Fibroblast of lung (primary cell): Measurements from ENCODE around the gene BAG3. TPM values are rescaled to one million over a fixed set of nuclear protein-coding genes. Genes with fewer than 3 reads are reported as not detected.
A peak's percentile ranks its signal among the peaks of the same experiment; 100 is the strongest.

Source experiments
- DNase-seq, 2 donors: peaks; one replicate each; pipeline versions ENCODE4 v3.0.0 to v3.0.0-alpha.2; 2010; ENCODE audit warnings: low read depth in 2 of 2
- H2AFZ ChIP-seq: 2 replicates; pipeline ENCODE4 v1.5.1; 2012; ENCODE audit warnings: low read length, control low read depth, inconsistent platforms
- H3K27ac ChIP-seq: 2 replicates; pipeline ENCODE4 v1.5.1; 2011; ENCODE audit warnings: low read length, control low read depth; ENCODE audit not compliant: insufficient read depth
- H3K27me3 ChIP-seq: 2 replicates; pipeline ENCODE4 v1.5.1; 2011; ENCODE audit warnings: mild to moderate bottlenecking, low read length; ENCODE audit not compliant: control insufficient read depth, insufficient read depth
- H3K36me3 ChIP-seq: 2 replicates; pipeline ENCODE4 v1.5.1; 2011; ENCODE audit warnings: low read length; ENCODE audit not compliant: control insufficient read depth, insufficient read depth
- H3K4me1 ChIP-seq: 2 replicates; pipeline ENCODE4 v1.5.1; 2011; ENCODE audit warnings: low read length; ENCODE audit not compliant: control insufficient read depth, insufficient read depth; ENCODE audit errors: extremely low read depth
- H3K4me2 ChIP-seq: 2 replicates; pipeline ENCODE4 v1.5.1; 2011; ENCODE audit warnings: low read length, control low read depth; ENCODE audit not compliant: insufficient read depth; ENCODE audit errors: extremely low read depth
- H3K4me3 ChIP-seq, 4 experiments: fragments of 200-600 bp in 1 of 4; sonication (generic) in 1 of 4; replicated peaks in 1 of 4; 2 replicates each; pipeline ENCODE4 v1.5.1; 2011 to 2016; ENCODE audit warnings: low read length in 4 of 4, low read depth in 3 of 4, mild to moderate bottlenecking in 3 of 4, control low read depth in 2 of 4, inconsistent platforms in 1 of 4, mixed read lengths in 1 of 4; ENCODE audit not compliant: insufficient read depth in 1 of 4; ENCODE audit errors: control extremely low read depth in 1 of 4
- H3K79me2 ChIP-seq: 2 replicates; pipeline ENCODE4 v1.5.1; 2012; ENCODE audit warnings: mild to moderate bottlenecking, low read length, inconsistent platforms; ENCODE audit not compliant: control insufficient read depth, insufficient read depth
- H3K9ac ChIP-seq: 2 replicates; pipeline ENCODE4 v1.5.1; 2011; ENCODE audit warnings: mild to moderate bottlenecking, low read length, control low read depth; ENCODE audit not compliant: insufficient read depth
- H3K9me3 ChIP-seq: 2 replicates; pipeline ENCODE4 v1.5.1; 2012; ENCODE audit warnings: low read depth, low read length; ENCODE audit not compliant: control insufficient read depth, insufficient read depth
- H4K20me1 ChIP-seq: 2 replicates; pipeline ENCODE4 v1.5.1; 2011; ENCODE audit warnings: low read length; ENCODE audit not compliant: control insufficient read depth, insufficient read depth; ENCODE audit errors: extremely low read depth
- EZH2 ChIP-seq: IDR thresholded peaks from 2 replicates; pipeline ENCODE4 v1.5.1; 2012; ENCODE audit warnings: low read length, control low read depth, mild to moderate bottlenecking; ENCODE audit errors: missing control alignments
- polyA plus RNA-seq, 2 donors: library from polyadenylated mRNA; depleted of rRNA in 1 of 2; stranded (reverse) in 1 of 2; unstranded in 1 of 2; fragments of >200 nt; gene quantifications; 2 replicates each; pipeline ENCODE4 v1.2.1, GENCODE V29; 2011 to 2012; ENCODE audit warnings: missing spikeins in 1 of 2
- total RNA-seq: library from RNA; depleted of rRNA; stranded (reverse); fragments of >200 nt; gene quantifications from 2 replicates; pipeline ENCODE4 v1.2.1, GENCODE V29; 2014
- TF ChIP-seq, protein P1 (sequence below), 2 donors: IDR thresholded peaks in 1 of 2; conservative IDR thresholded peaks in 1 of 2; 1 replicate in 1 of 2; 2 replicates in 1 of 2; pipeline ENCODE4 v1.5.1; 2011 to 2012; ENCODE audit warnings: low read length in 2 of 2, control low read depth in 1 of 2, inconsistent platforms in 1 of 2, low read depth in 1 of 2, mild to moderate bottlenecking in 1 of 2

BAG3 gene
- total and polyA plus RNA-seq, 2 donors (not counting 1 experiment from before 2014, with no cell fraction given): 8.4 to 20.0 TPM

DNA sequence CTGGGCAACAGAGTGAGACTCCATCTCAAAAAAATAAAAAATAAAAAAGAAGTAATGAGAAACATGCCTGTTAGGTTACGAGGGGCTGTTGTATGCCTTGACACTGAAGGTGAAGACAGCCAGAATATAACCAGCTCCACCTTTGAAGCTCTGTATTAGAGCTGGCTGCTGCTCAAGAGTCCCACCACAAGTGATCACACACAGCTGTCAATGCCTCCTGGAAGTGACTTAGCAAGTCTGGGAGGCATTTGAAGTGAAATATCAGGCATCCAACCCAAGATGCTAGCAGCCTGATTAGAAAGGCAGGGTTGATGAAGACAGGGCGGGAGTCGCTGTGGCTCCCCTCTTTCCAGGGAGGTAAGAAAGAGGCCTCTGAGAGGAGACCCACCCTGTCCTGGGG, 40.5 kb downstream of the BAG3 start:
- no peak overlapping the region for H3K9ac ChIP-seq
- DNase-seq: no peak
- no peaks in the 10 kb centered on the region for H3K36me3 ChIP-seq

DNA sequence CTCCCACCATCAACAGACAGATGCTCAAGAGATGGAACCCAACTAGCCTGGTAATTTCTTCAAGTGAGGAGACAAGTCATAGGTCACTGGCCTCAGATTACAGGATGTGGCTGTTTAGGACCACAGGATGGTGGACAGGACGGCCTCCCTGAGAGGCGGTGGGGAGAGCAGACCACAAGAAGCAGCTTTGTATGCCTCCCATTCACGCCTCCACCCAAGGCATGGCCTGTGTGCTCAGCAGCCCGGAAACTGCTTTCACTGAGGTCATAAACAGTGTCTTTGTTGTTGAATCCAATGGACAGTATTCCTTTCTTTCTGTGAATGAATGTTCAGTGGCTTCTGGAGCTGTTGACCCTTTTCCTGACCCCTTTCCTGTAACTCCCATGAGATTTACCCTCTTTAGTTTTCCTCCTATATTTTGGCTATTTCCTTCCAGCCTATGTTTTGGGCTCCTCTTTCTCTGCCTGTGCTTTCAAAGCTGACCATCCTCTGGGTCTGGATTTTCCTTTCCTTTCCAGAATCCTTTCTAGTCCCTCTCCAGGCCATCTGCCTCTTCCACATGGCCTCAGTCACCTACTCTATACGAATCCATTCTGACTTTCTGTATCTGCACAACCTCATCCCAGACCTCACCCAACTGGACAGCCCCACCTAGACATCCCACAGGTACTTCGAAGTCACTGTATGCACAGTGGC, 42.2 kb downstream of the BAG3 start:
- H3K4me1 ChIP-seq: no peaks in the 10 kb centered on the region
- peak in 1 of 2 donors; percentile 44 for DNase-seq
- no peak overlapping the region for H3K9ac ChIP-seq
- no peak overlapping the region for H3K27ac ChIP-seq
- TF ChIP-seq, protein P1, sequence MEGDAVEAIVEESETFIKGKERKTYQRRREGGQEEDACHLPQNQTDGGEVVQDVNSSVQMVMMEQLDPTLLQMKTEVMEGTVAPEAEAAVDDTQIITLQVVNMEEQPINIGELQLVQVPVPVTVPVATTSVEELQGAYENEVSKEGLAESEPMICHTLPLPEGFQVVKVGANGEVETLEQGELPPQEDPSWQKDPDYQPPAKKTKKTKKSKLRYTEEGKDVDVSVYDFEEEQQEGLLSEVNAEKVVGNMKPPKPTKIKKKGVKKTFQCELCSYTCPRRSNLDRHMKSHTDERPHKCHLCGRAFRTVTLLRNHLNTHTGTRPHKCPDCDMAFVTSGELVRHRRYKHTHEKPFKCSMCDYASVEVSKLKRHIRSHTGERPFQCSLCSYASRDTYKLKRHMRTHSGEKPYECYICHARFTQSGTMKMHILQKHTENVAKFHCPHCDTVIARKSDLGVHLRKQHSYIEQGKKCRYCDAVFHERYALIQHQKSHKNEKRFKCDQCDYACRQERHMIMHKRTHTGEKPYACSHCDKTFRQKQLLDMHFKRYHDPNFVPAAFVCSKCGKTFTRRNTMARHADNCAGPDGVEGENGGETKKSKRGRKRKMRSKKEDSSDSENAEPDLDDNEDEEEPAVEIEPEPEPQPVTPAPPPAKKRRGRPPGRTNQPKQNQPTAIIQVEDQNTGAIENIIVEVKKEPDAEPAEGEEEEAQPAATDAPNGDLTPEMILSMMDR (conservative IDR thresholded peaks at IDR 0.05 in 1 of 2, IDR thresholded peaks at IDR 0.05 in 1 of 2; ENCODE audit: low read depth in 1 of 2, low read length in 2 of 2): no peak
- no peak for TF ChIP-seq EZH2
- H3K9me3 ChIP-seq: no peaks in the 10 kb centered on the region
- H3K36me3 ChIP-seq: no peaks in the 10 kb centered on the region
- no peaks in the 10 kb centered on the region for H4K20me1 ChIP-seq
- H3K79me2 ChIP-seq: no peaks in the 10 kb centered on the region
- H2AFZ ChIP-seq: no peak overlapping the region
- no peak overlapping the region for H3K4me2 ChIP-seq
- H3K4me3 ChIP-seq: no peak overlapping the region
- H3K27me3 ChIP-seq: peaks cover 9% of the 10 kb centered on the region

More for the DNA sequence above, 40.5 kb downstream of the BAG3 start:
- Histone ChIP-seq H3K9me3 (no peaks in the 10 kb centered on the region), H3K27ac (no peak overlapping the region), H3K4me3 (no peak overlapping the region), H3K79me2 (no peaks in the 10 kb centered on the region), H3K4me2 (no peak overlapping the region), H3K4me1 (no peaks in the 10 kb centered on the region), H3K27me3 (peaks cover 9% of the 10 kb centered on the region), H4K20me1 (no peaks in the 10 kb centered on the region), H2AFZ (no peak overlapping the region)
- TF ChIP-seq EZH2: no peak
- TF ChIP-seq, protein P1 (conservative IDR thresholded peaks at IDR 0.05 in 1 of 2, IDR thresholded peaks at IDR 0.05 in 1 of 2; ENCODE audit: low read depth in 1 of 2, low read length in 2 of 2): no peak

DNA sequence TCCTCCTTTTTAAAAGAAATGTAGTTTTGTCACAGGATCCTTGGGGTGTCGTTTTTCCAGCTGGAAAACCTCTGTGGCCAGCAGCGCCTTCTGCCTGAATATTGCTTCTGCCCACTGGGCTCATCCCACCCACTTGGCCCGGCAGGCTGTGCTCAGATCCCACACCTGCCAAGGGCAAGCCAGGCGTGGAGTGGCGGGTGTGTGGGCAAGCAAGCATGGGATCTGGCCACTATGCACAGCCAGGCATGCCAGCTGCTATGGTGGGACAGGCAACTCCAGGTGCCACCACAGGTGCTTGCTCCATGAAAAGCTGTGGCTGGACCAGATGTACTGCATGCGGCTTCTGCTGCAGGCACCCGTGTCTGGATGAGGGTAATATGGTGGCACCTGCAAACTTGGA, 43.4 kb downstream of the BAG3 start:
- no peak for DNase-seq
- no peak overlapping the region for H3K4me3 ChIP-seq
- H3K27me3 ChIP-seq: peaks cover 9% of the 10 kb centered on the region
- H3K9me3 ChIP-seq: no peaks in the 10 kb centered on the region
- H3K36me3 ChIP-seq: no peaks in the 10 kb centered on the region
- no peaks in the 10 kb centered on the region for H3K4me1 ChIP-seq
- no peak overlapping the region for H2AFZ ChIP-seq
- no peaks in the 10 kb centered on the region for H4K20me1 ChIP-seq
- H3K4me2 ChIP-seq: no peak overlapping the region
- TF ChIP-seq EZH2: no peak
- TF ChIP-seq, protein P1 (conservative IDR thresholded peaks at IDR 0.05 in 1 of 2, IDR thresholded peaks at IDR 0.05 in 1 of 2; ENCODE audit: low read depth in 1 of 2, low read length in 2 of 2): no peak
- no peaks in the 10 kb centered on the region for H3K79me2 ChIP-seq
- no peak overlapping the region for H3K27ac ChIP-seq
- no peak overlapping the region for H3K9ac ChIP-seq
